HG02938 (cell line): ENCODE results near the gene SYP.

ENCODE experiments used
- ATAC-seq: cut with Tn5 transposase; IDR thresholded peaks from one replicate; pipeline ENCODE4 v1.9.1; 2021; ENCODE audit warnings: mild to moderate bottlenecking, moderate library complexity; ENCODE audit not compliant: unreplicated experiment

SYP gene

DNA sequence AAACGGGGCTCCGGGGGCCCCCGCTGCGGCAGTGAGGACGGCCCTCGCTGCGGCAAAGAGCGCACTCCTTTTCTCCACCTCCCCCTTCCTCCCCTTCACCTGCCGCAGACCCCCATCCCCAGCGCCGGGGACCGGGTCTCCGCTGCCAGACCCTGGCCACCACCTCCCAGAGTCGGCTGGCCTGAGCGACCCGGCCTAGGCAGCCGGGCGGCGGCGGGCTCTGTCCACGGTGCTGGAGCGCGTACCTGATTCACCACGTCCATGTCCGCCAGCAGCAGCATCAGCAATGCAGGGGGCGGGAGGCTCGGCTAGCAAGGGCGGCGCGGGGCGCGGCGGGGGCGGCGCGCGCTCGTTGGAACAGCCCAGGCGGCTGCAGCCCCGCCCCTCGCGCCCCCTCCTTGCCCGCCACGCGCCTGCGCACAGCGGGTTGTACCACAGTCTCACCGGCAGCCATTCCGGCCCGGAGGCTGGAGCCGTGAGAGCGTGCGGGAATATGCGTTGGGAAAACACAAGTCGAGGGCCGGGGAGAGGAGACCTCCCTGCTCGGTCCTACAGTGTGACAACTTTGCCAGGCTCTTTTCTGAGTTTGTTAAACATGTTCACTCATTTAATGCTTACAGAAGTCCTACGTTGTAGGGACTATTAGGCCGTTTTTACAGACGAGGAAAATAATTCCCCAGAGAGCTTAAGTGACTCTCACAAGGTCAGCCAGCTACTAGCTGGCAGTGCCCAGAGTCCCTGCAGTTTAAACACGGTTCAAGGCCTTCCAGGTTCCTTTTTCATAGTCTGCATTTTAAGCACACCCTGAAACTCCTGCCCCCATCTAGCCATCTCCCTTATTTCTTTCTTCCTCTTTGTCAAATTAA is at the start of gene SYP:
TSS of gene SYP (minus strand) at position 288 of the 866 bp plus-strand sequence. CDS start at position 281, 7 bp downstream.
- peak; percentile 93 for ATAC-seq

- no peak for ATAC-seq
Measured at GRCh38 chrX:49249616-49250015, 49.6 kb upstream of the SYP start.

DNA sequence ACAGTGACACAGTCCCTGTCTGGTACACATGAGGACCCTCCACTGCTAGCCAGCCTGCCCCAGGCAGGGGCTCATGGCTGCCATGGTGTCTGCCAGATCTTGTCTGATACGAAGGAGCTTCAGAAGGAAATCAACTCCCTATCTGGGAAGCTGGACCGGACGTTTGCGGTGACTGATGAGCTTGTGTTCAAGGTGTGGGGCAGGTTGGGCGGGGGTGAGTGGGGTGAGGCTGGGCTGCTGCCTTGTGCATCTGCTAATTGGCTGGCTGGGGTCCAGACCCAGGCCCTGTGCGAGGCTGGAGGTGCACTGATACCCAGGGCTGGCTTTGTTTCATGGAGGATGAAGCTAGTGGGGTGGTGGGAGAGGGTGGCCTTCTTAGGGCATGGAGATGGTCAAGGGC is 49.1 kb upstream of the SYP start:
- no peak for ATAC-seq

GRCh38 chrX:49247916-49248811 is 48.2 kb upstream of the SYP start:
- ATAC-seq: no peak

GRCh38 chrX:49247346-49247745 is 47.4 kb upstream of the SYP start:
- no peak for ATAC-seq

DNA sequence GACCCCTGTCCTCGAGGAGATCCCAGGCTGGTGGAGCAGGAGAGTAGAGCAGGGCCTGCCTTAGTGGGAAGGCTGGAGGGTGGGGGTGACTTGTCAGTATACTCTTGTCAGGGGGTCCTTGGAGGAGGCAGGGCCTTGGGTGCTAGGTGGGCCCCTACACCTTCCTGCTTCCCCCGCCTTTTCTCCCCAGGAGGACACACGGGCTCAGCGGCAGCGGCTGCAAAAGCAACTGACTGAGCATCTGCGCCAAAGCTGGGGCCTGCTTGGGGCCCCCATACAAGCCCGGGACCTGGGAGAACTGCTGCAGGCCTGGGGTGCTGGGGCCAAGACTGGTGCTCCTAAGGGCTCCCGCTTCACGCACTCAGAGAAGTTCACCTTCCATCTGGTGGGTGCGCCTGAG is 46.5 kb upstream of the SYP start:
- ATAC-seq: no peak

- no peak for ATAC-seq
Measured at GRCh38 chrX:49244207-49244606, 44.2 kb upstream of the SYP start.

- no peak for ATAC-seq
Measured at GRCh38 chrX:49243166-49243565, 43.2 kb upstream of the SYP start.

- no peak for ATAC-seq
Measured at GRCh38 chrX:49242545-49243066, 42.6 kb upstream of the SYP start.

DNA sequence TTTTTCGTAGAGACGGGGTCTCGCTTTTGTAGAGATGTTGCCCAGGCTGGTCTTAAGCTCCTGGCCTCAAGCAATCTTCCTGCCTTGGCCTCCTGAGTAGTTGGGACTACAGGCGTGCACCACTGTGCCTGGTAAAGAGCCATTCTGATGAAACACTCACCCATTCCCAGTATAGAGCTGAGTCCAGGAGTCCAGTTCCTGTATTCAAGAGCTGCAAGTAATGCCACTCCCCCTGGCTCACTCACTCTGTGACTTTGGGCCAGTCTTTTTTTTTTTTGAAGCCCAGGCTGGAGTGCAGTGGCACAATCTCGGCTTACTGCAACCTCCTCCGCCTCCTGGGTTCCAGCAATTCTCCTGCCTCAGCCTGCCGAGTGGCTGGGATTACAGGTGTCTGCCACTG is 38.7 kb upstream of the SYP start:
- ATAC-seq: no peak

DNA sequence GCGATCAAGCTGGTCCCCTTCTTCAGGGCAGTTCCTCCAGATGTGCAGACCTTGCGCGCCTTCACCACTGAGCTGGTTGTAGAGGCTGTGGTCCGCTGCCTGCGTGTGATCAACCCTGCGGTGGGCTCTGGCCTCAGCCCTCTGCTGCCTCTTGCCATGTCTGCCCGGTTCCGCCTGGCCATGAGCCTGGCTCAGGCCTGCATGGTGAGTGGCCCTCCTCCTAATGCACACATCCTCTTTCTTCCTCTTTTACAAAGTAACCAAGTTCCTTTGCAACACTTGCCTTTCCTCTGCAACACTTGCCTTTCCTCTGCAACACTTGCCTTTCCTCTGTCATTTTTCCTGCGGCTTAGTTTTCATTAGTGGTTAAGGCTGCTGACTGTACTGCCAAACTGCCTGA is 37.1 kb upstream of the SYP start:
- peak; percentile 55 for ATAC-seq

GRCh38 chrX:49233887-49234555 is 34.0 kb upstream of the SYP start:
- ATAC-seq: no peak

- ATAC-seq: no peak
Measured at GRCh38 chrX:49233176-49233575, 33.2 kb upstream of the SYP start, which contains the start of gene CACNA1F. CACNA1F (minus strand) TSS chrX:49233340; CDS start chrX:49233309, 31 bp downstream.

DNA sequence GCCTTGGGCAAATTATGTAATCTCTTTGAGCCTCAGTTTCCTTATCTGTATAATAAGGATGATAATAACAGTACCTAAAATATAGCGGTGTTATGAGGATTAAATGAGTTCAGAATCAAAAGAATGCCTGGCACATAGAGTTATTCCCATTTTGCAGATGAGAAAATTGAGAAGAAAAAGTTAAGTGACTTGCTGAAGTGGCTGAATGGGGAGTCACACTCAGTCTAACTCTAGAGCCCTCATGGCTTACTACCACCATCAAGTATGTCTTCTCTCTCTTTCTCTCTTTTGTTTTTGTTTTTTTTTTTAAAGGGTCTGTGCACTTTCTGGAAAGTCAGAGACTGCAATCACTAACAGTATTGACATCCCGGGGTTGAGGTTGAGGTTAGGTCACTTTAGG is 32.5 kb upstream of the SYP start:
- no peak for ATAC-seq

- ATAC-seq: no peak
Measured at GRCh38 chrX:49231333-49232000, 31.5 kb upstream of the SYP start.

GRCh38 chrX:49230500-49231232 is 30.7 kb upstream of the SYP start:
- peak; percentile 60 for ATAC-seq

- ATAC-seq: no peak
Measured at GRCh38 chrX:49228185-49228584, 28.2 kb upstream of the SYP start.

DNA sequence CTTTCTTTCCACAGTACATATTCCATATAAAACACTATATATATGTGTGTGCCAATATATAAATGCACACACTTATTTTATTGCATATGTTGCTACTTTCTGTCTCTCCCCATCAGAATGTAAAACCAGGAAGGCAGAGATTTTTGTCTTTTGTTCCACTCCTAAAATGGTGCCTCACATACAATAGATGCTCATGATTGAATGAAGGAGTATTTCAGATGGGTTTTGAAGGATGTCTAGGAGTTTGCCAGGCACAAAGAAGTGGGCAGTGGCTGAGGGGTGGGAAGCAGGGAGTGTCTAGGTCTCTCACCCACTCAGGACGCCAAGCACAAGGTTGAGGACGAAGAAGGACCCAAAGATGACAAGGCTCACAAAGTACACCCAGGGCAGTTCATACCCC is 27.7 kb upstream of the SYP start:
- ATAC-seq: no peak

DNA sequence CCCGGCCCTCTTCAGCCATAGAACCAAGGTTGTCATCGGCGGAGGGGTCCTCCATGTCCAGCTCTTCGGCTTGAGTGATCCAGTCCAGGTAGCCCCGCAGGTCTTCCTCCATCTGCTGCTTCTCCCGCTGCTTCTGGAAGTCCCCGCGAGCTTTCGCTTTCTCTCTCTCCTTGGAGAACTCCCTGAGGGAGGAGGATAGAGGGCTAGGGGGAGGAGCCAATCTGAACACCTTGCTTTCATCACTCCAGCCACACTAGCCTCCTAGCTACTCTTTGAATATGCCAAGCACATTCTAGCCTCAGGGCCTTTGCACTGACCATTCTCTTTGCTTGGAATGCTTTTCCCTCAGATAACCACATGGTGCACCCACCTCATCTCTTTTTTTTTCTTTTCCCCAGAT is 27.0 kb upstream of the SYP start:
- ATAC-seq: no peak

- no peak for ATAC-seq
Measured at GRCh38 chrX:49225858-49226257, 25.9 kb upstream of the SYP start.
